GDM1 (cell line): ENCODE measurements around the gene PKMYT1.
A peak's percentile ranks its signal among the peaks of the same experiment; 100 is the strongest.

ENCODE experiments used
- DNase-seq: peaks from one replicate; lab custom pipeline; 2025; lab: John Stamatoyannopoulos, UW

The PKMYT1 gene

GRCh38 chr16:2973605-2974318 lies 6.5 kb downstream of the PKMYT1 start:
- DNase-seq = no peak

GRCh38 chr16:2973093-2973492 lies 7.2 kb downstream of the PKMYT1 start:
- no peak for DNase-seq

GRCh38 chr16:2971985-2972784 lies 8.1 kb downstream of the PKMYT1 start:
- DNase-seq = no peak

- DNase-seq = no peak
Observed at GRCh38 chr16:2971134-2971984, 8.9 kb downstream of the PKMYT1 start.

- no peak for DNase-seq
Observed at GRCh38 chr16:2970563-2970962, 9.7 kb downstream of the PKMYT1 start.

GRCh38 chr16:2969545-2970521 lies 10.4 kb downstream of the PKMYT1 start:
- DNase-seq = peak; percentile 71

GRCh38 chr16:2968738-2969544 lies 11.3 kb downstream of the PKMYT1 start, which contains the start of gene PAQR4:
TSS of gene PAQR4 (plus strand) at chr16:2969348. CDS start at chr16:2969675, 327 bp downstream.
- DNase-seq = peak; percentile 86

GRCh38 chr16:2968368-2968737 lies 11.9 kb downstream of the PKMYT1 start:
- no peak for DNase-seq

GRCh38 chr16:2967721-2968161 lies 12.5 kb downstream of the PKMYT1 start:
- no peak for DNase-seq

- no peak for DNase-seq
Observed at GRCh38 chr16:2967211-2967631, 13.0 kb downstream of the PKMYT1 start.

GRCh38 chr16:2966808-2967191 lies 13.4 kb downstream of the PKMYT1 start:
- DNase-seq = no peak

- no peak for DNase-seq
Observed at GRCh38 chr16:2966043-2966807, 14.0 kb downstream of the PKMYT1 start.

GRCh38 chr16:2964475-2965336 lies 15.5 kb downstream of the PKMYT1 start:
- peak; percentile 72 for DNase-seq

GRCh38 chr16:2963723-2964474 lies 16.3 kb downstream of the PKMYT1 start, which contains the start of gene KREMEN2:
TSS of gene KREMEN2 (plus strand) at chr16:2964275. CDS start at chr16:2964521, 246 bp downstream.
- peak; percentile 22 for DNase-seq

GRCh38 chr16:2963074-2963722 lies 17.0 kb downstream of the PKMYT1 start:
- DNase-seq = no peak

- no peak for DNase-seq
Observed at GRCh38 chr16:2962334-2963073, 17.7 kb downstream of the PKMYT1 start.
